ENCODE data around the gene GAS7. TPM values are rescaled to one million over a fixed set of nuclear protein-coding genes. Genes with fewer than 3 reads are reported as not detected.

The GAS7 gene
- total RNA-seq, 2 donors from 2014 or later = 79.7 to 113 TPM

- Histone ChIP-seq H3K27me3 (no peaks in the 10 kb centered on the region), H3K4me1 (no peaks in the 10 kb centered on the region), H3K9me3 (no peaks in the 10 kb centered on the region), H3K36me3 (no peaks in the 10 kb centered on the region), H3K4me3 (no peak overlapping the region), H3K27ac (no peak overlapping the region)
- DNase-seq (ENCODE audit: low spot score) = no peak
- no peak for TF ChIP-seq CTCF (IDR thresholded peaks at IDR 0.05)
Observed at GRCh38 chr17:10144456-10144855, 54.0 kb downstream of the GAS7 start.

GRCh38 chr17:10141436-10141835 lies 57.0 kb downstream of the GAS7 start:
- no peaks in the 10 kb centered on the region for H3K27me3 ChIP-seq
- no peak overlapping the region for H3K27ac ChIP-seq
- no peak overlapping the region for H3K4me3 ChIP-seq
- no peaks in the 10 kb centered on the region for H3K9me3 ChIP-seq
- no peak for DNase-seq (ENCODE audit: low spot score)
- no peaks in the 10 kb centered on the region for H3K36me3 ChIP-seq
- no peak for TF ChIP-seq CTCF (IDR thresholded peaks at IDR 0.05)
- H3K4me1 ChIP-seq = peaks cover 0 to 2% of the 10 kb centered on the region in 2 donors

GRCh38 chr17:10139577-10139976 lies 58.8 kb downstream of the GAS7 start:
- no peaks in the 10 kb centered on the region for H3K36me3 ChIP-seq
- H3K27ac ChIP-seq = no peak overlapping the region
- DNase-seq (ENCODE audit: low spot score) = no peak
- no peaks in the 10 kb centered on the region for H3K9me3 ChIP-seq
- peaks cover 0 to 10% of the 10 kb centered on the region in 2 donors for H3K4me1 ChIP-seq
- H3K4me3 ChIP-seq = no peak overlapping the region
- H3K27me3 ChIP-seq = no peaks in the 10 kb centered on the region
- no peak for TF ChIP-seq CTCF (IDR thresholded peaks at IDR 0.05)

GRCh38 chr17:10136258-10136981 lies 62.0 kb downstream of the GAS7 start:
- H3K27me3 ChIP-seq = no peaks in the 10 kb centered on the region
- no peaks in the 10 kb centered on the region for H3K36me3 ChIP-seq
- DNase-seq (ENCODE audit: low spot score) = no peak
- H3K9me3 ChIP-seq = no peaks in the 10 kb centered on the region
- H3K27ac ChIP-seq = peak overlapping the region in 1 of 2 donors; percentile 2
- peaks cover 0 to 10% of the 10 kb centered on the region in 2 donors for H3K4me1 ChIP-seq
- no peak for TF ChIP-seq CTCF (IDR thresholded peaks at IDR 0.05)
- no peak overlapping the region for H3K4me3 ChIP-seq

- peak; percentile 78 for DNase-seq (ENCODE audit: low spot score)
- Histone ChIP-seq H3K27me3 (no peaks in the 10 kb centered on the region), H3K9me3 (no peaks in the 10 kb centered on the region), H3K27ac (peak overlapping the region; percentile 2 to 45), H3K4me1 (peaks cover 0 to 10% of the 10 kb centered on the region in 2 donors), H3K36me3 (no peaks in the 10 kb centered on the region), H3K4me3 (no peak overlapping the region)
- TF ChIP-seq CTCF (IDR thresholded peaks at IDR 0.05) = no peak
Observed at GRCh38 chr17:10135539-10136257, 62.7 kb downstream of the GAS7 start.

All from right atrium auricular region (tissue), 2 donors.